HG03439 (cell line): ENCODE measurements around the gene UBE2J2.

Experiments used
- ATAC-seq: cut with Tn5 transposase; IDR thresholded peaks from one replicate; pipeline ENCODE4 v1.9.1; 2021; ENCODE audit warnings: mild to moderate bottlenecking, moderate library complexity; ENCODE audit not compliant: unreplicated experiment

UBE2J2 gene

DNA sequence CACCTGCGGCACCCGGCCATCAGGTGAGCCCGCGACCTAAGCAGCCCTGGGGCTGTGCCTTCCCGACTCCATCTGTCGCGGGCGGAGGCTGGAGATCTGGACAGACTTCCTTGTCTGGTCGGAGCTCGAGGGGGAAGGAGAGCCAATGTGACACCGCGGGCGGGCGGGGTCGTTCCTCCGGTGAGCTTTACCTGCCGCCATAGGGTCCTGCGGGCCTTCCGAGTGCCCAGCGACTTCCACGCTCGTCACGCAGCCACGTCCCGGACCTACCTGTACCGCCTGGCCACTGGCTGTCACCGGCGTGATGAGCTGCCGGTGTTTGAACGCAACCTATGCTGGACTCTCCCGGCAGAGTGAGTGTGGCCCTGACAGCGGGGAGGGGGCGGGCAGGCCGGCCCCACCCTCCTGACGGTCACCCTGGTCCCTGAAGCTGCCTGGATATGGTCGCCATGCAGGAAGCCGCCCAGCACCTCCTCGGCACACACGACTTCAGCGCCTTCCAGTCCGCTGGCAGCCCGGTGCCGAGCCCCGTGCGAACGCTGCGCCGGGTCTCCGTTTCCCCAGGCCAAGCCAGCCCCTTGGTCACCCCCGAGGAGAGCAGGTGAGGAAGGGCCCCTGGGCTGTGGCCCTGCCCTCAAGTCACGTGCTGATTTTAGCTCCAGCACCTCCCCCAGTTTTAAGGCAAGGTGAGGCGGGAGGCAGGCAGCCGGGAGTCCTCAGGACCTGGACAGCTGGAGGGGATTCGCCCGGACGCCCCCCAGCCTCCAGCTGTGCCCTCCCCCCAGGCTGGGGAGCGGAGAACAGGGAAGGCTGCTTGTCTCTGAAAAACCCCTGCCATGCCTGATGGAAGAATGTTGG, 35.8 kb upstream of the UBE2J2 start:
- no peak for ATAC-seq

DNA sequence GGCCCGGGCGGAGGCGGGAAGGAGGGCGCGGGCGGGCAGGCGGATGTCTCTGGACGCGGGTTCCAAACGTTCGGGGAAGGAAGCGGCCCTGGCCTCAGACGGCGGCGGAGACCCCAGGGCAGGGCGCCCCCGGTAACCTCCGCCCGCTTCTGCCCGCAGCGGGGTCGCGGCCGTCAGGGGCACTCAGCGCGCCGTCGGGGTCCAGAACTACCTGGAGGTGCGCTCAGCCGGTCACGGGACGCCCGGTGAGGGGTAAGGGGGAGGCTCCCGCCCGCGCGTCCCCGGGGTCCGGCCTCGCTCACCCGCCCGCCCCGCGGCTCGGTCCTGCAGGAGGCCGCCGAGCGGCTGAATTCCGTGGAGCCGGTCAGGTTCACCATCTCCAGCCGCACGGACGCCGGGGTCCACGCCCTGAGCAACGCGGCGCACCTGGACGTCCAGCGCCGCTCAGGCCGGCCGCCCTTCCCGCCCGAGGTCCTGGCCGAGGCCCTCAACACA, 35.1 kb upstream of the UBE2J2 start:
- ATAC-seq, result peak; percentile 8

DNA sequence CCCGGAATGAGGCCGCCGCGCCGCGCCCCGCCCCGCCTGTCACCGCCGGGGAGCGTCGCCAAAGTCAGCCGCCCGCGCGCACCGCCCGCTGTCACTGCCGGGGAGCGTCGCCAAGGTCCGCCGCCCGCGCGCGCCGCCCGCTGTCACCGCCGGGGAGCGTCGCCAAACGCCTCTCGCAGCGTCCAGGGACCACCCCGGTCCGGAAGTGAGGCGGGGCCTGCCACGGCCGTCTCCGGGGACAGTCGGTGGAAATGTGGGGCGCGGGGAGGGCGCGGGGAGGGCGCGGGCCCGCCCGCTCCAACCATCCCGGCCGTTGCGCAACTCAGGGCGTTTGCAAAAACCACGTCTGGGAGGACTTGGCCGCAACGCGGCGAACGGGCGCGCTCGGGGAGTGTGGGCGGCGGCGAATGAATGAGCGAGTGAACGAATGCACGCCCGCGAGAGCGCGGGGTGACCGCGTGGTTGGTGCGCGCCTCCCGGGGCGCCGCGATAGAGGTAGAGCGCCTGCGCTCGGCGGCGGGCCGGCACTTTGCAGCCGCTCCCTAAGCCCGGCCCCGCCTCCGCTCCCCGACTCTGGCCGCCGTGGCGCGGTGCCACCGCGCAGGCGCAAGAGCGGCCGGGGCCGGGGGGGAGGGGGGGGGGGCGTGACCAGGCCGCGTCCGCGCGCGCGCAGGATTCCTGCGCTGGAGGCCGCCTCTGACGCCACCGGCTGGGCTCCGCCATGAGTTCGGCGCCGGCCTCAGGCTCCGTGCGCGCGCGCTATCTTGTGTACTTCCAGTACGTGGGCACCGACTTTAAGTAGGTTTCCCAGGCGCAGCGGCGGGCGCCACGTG, 34.5 kb upstream of the UBE2J2 start, which contains the start of the genes ACAP3 and PUSL1:
Gene ACAP3 (minus strand): TSS at position 8 of the 833 bp plus-strand sequence. CDS start 115 bp downstream, outside the sequence.
Gene PUSL1 (plus strand): TSS at position 675 of the 833 bp plus-strand sequence. CDS start 47 bp downstream, at position 722.
- peak; percentile 56 for ATAC-seq

DNA sequence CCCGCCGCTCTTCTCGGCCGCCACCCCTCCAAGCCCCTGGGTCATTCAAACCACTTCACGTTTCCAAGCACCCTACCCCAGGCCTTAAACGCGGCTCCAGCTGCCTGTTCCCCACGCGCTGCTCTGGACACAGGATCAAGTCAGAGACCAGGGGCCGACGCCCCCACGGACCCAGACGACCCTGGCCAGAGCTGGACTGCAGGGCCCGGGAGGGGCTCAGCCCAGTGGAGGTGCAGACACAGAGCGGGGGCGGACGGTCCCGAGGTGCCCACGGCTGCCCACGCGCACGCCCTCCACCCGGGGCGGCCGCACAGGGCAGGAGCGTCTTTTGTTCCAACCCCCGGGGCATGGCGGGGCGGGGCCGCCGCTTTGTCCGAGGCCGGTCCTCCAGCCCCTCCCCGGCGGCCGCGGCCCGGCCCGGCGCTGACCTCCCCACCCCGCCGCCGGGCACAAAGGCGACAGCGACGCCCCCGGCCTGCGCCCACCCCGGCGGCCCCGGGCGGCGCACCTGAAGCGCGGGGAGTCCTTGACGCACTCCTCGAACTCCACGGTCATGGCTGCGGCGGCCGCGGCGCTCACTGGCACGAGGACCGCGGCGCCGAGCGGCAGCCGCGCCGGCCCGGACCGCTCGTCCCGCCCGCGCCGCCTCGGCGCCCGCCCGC, 33.7 kb upstream of the UBE2J2 start:
- ATAC-seq, result peak; percentile 2

DNA sequence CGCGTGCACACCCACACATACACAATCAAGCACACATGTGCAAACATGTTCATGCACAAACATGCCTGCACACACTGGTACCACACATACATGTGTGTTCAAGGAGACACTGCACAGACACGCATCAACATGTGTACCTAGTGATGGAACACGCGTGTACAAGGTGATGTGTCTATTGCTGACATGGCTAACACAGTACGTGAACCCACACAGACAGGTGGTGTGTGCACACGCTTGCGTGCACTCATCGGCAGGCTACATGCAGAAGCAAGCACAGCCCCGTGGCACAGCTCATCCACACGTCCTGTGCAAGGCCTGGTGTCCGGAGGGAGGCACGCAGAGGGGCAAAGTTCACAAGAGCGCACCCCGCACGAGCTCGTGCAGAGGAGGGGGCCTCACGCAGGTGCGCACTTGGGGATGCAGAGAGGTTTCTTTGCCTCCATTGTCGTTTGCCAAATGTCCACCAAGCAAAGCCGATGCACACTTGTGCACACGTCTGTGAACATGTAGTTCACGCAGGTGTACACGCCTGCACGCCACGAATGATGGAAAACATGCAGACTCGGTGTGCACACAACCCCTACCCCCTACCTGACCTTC, 33.1 kb upstream of the UBE2J2 start:
- ATAC-seq, result no peak

DNA sequence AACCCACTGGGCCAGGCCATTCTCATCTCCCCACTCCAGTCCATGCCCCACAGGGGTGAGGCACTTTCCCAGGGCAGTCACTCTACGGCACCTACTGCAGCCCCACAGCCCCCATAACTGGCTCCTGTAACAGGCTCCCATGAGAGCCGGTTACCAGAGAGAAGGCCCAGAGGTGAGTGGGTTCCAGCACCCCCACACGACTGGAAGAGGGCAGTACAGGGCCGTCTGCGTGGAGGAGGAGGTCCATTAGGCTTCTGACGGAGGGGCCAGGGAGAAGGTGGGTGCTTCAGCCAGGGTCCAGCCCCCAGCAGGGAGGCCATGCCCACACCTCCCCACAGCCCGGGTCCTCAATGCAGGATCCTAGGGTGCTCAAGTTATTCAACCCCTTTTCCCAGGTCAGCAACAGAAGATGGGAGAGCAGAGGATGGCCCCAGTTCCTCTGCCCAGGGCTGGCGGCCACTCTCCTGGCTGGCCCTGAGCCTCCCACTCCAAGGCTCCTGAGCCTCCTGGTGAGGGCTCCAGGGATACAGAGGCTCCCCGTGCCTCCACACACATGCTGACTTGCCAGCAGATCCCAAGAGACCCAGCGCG, 32.5 kb upstream of the UBE2J2 start:
- ATAC-seq, result no peak

DNA sequence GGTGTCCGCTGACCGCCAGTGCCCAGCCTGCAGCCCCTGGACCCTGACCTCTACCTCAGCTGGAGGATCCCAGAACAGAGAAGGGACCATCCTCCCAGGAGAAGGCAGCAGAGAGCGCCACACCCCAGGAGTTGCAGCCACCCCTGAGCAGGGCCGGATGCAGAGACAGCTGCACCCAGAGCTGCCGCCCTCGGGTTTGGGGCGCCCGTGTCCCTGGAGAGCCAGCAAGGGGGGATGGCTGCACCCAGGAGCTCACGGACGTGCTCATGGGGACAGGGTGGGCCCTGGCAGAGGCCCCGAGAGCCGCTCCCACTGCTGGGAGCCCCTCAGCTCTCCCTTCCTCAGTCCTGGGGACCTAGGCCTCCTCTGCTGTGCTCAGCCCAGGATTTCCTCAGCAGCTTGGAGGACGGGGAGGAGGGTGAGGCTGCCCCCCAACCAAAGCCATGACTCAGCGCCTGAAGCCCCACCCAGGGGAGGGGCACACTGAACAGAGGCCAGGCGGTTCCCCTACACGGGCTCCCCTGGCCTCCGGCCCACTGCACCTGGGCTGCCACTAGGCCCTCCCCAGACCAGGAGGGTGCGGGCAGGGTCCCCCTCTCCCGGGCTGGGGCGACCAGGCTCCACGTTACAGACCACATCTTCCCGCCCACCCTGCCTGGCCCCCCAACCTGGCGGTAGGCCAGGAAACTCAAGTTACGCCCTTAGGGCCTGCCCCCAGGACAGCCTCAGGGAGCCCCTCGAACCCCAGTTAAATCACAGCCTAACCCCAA, 31.8 kb upstream of the UBE2J2 start:
- ATAC-seq, result no peak

DNA sequence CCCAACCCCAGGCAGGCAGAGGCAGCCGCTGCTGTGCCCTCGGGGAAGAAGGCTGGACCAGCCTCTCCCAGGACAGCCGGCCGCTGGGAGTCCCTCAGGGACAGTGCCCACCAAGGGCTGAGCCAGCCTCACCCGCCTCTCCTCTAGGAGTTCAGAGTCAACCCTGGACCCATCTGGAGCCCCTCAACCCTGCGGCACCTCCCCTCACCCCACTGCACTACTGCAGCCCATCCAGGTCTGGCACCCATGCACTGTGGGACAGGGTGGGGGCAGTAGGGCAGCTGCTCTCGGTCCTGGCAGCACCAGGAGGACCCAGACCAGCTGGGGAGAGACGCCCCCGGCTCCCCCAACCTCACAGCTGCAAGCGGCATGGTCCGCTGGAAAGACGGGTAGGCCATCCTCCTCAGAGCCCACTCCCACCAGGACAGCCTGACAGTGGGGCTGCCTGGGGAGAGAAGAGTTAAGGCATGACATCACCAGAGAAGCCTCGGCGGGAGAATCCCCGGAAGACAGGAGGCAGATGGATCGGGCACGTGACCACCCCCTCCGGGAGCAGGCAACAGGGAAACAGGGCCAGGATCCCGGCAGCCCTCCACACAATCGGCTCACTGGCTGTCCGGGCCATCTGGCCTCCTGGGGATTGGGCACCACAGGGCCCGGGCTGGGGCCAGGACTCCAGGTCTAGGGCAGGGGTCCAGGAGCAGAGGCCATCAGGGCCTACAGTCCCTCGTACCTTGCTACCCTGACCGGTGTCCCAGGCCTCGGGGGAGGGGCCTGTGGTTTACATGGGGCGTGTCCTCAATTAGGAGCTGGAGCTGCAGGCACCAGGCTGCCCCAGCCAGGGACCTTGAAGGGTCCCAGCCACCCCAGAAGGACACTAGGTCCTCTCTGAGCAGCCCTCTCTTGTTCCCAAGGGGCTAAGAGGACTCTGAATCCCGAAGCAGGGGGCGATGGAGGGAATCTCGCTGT, 31.0 kb upstream of the UBE2J2 start:
- ATAC-seq, result no peak

DNA sequence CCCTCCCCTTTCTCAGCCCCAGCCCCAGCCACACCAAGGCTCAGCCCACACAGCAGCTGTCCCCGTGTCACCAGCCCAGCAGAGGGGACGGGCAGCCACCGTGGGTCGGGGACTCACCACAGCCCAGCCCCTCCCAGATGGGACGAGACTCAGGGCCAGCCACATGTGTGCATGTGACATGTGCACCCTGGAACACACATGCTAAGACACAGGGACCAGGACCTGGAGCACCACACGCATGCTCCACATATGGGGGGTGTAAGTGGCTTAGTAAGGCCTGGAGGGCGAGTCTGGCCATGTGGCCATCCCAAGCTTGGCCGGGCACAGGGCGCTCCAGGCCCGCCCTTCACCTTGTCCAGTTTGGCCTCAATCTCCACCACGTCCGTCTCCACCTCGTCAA, 30.1 kb upstream of the UBE2J2 start:
- ATAC-seq, result no peak

DNA sequence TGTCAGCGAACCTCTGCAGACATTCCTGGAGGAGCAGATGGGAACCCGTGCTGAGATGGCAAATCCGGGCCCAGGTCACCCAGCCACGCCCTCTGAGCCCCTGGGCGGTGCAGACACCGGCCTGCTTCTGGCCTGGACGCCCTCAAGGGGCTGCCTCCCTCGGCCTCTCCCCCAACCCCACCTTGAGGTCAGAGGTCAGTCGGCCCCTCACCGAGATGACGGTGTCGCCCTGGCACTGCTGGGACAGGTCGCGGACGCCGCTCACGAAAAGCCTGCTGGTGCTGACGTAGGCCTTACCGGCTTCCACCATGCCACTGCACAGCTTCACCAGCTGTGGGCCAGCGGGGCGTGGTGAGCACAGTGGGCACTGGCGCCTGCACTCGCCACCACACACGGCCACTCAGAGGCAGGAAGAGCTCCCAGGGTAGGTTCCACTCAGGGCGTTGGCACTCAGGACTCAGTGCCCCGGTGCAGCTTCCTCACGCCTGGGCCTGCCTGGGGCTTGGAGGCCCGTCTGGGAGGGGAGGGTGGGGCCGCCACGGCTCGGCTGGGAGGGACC, 29.4 kb upstream of the UBE2J2 start:
- no peak for ATAC-seq

DNA sequence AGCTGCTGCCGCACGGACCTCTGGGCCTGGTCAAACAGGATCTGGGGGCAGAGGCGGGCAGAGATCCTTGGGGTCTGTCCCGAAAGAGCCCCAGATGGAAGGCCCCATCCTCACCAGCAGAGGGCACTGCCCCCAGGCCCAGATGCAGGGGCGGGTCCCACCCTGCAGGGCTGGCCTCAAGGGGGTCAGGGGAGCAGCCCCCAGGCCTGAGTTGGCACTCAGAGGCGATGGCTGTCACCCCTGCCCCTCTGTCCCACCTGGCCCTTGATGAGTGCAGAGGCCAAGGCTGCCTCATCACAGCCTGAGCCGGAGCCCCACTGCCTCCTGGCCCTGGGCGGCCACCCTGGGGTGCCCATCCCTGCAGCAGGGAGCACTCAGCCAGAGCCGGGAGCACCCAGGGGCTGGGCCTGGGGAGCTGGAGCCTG, 28.4 kb upstream of the UBE2J2 start:
- ATAC-seq, result no peak

DNA sequence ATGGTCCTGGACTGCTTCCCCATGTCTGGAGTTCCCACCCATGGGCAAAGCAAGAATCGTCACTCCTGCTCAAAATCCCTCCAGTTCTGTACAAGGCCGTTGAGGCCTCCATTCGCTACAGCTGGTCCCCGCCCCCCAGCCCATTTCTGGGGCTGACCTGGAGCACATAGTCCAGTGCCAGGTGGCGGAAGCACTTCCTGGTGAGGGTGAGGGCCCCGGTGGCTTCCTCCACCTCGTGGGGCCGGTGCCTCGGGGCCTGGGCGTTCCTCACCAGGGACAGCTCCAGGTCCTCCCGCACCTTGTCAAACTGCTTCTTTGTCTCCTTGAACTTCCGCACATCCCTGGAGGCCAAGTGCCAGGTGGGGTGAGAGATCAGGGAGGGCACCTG, 26.7 kb upstream of the UBE2J2 start:
- no peak for ATAC-seq

DNA sequence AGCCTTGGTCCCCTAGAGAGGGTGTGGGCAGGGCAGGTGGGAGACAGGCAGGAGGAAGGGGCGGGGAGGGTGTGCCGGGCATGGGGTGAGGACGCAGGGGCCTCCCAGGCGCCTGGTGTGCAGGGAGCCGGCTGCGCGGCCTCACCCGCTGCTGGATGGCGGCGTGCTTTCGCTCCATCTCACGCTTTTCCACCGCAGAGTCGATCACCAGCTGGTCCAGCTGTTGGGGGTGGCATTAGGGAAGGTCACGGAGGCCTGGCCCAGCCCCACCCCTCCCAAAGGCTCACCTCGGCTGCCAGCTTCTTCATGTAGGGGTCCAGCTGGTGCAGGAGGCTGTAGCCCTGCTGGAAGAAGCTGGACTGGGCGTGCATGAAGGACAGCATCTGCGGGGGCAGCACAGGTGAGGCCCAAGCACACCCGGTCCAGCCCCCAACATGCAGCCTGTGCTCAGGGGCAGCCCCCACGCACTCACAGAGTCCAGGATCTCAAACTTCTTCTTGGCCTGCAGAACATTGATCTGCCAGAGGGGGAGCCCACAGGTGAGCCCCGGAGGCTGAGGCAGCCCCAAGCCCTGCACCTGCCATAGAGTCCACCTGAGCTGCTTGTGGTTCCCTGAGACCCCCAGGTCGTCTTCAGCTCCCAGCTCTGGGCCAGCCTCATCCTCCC, 26.2 kb upstream of the UBE2J2 start:
- no peak for ATAC-seq

DNA sequence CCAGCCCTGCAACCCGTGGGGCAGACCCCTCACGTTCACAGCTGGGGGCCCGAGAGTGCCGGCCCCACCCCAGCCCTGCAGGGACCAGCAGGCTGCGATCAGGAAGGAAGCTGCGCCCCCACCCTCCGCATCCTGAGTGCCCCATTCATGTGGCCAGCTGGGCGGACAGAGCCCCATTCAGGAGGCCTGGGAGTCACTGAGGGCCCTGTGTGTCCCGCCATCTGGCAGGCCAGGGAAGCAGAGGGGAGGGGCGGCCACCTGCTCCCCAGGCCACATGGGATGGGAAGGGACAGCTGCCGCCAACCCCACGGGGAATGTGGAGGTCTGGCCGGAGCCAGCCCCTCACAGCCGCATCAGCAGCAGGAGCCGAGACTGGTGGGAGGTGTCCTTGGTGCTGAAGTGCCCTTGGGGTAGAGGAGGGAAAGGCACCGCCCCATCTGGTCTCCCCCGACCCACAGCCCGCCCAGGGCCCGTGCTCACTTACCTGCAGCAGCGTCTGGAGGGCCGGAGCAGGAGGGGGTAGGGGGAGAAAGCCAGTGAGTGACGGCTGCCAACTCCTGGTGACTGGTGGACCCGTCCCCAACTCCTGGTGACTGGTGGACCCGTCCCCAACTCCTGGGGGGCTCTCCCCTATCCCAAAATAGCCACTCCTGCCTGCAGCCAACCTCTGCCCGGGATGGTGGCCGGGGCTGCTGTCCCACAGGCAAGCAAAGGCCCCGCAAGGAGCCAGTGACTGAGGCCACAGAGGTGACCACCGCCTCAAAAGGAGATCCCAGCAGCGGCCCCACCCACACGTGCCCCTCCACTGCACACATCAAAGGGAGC, 25.4 kb upstream of the UBE2J2 start:
- no peak for ATAC-seq

DNA sequence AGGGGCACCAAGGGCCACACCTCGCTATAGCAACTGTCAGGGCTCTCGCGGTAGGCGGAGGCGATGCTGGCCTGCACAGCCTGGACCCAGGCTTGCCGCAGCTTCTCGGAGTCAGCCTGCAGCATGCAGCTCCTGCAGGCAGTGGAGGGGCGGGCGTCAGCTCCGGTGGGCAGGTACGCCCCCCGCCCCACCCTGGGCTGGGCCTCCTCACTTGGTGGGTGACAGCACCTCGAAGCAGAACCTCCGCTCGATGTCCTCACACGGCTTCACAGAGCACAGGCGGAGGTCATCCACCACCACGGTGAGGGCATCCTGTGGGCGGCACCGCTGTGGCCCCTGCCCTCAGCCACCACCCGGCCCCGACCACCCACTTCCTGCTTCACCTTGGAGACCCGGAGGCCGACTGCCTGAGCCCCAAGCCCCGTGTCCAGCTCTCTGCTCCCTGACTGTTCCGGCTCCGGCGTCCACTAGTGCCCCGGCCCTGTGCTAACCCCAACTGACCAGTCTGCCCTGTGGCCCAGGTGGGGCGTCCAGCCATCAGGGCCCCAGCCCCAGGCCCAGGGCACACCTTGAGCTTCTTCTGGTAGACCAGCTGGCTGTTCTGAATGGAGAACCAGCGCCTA, 24.3 kb upstream of the UBE2J2 start:
- no peak for ATAC-seq
